H1 (cell line): ENCODE measurements around the gene LAMA4. TPM values are rescaled to one million over a fixed set of nuclear protein-coding genes. Genes with fewer than 3 reads are reported as not detected.

ENCODE experiments used
- CTCF ChIA-PET: fragments of 300-600 bp; sonication (Branson Sonifier 250); formaldehyde crosslinking; loops from one replicate; lab custom pipeline; 2021; ENCODE audit not compliant: partially characterized antibody; lab: Charles Lee
- POLR2A ChIA-PET: fragments of 300-600 bp; sonication (Branson Sonifier 250); formaldehyde crosslinking; loops from one replicate; lab custom pipeline; 2021; ENCODE audit warnings: inconsistent platforms; ENCODE audit not compliant: partially characterized antibody; lab: Charles Lee
- DNase-seq, 2 experiments: peaks; one replicate each; pipeline versions ENCODE4 v3.0.0 to v3.0.0-alpha.2; 2010 to 2022; ENCODE audit warnings: low spot score in 2 of 2, low read depth in 1 of 2, mixed read lengths in 1 of 2
- FAIRE-seq: peaks from 2 replicates; lab custom pipeline; 2011; peaks lifted over from hg19 to GRCh38; lab: Jason Lieb, UNC
- H2AFZ ChIP-seq: 2 replicates; pipeline ENCODE4 v1.8.1; 2012; ENCODE audit warnings: low read length, inconsistent platforms
- H2AK5ac ChIP-seq: 2 replicates; pipeline ENCODE4 v1.6.1; 2013; ENCODE audit warnings: low read depth, low read length
- H2BK120ac ChIP-seq: replicated peaks from 2 replicates; pipeline ENCODE3; 2013; ENCODE audit warnings: low read depth, low read length, inconsistent platforms
- H2BK12ac ChIP-seq: 2 replicates; pipeline ENCODE4 v1.6.1; 2013; ENCODE audit warnings: low read depth, low read length
- H2BK15ac ChIP-seq: 2 replicates; pipeline ENCODE4 v1.6.1; 2013; ENCODE audit warnings: low read length
- H2BK20ac ChIP-seq: 2 replicates; pipeline ENCODE4 v1.6.1; 2013; ENCODE audit warnings: low read length
- H2BK5ac ChIP-seq: 2 replicates; pipeline ENCODE4 v1.6.1; 2013; ENCODE audit warnings: low read depth, low read length
- H3K14ac ChIP-seq: 2 replicates; pipeline ENCODE4 v1.6.1; 2013; ENCODE audit warnings: inconsistent platforms; ENCODE audit not compliant: insufficient read length
- H3K18ac ChIP-seq: 2 replicates; pipeline ENCODE4 v1.6.1; 2013; ENCODE audit warnings: low read length; ENCODE audit errors: extremely low read depth
- H3K23ac ChIP-seq: 2 replicates; pipeline ENCODE4 v1.6.1; 2013; ENCODE audit warnings: inconsistent platforms; ENCODE audit not compliant: insufficient read length
- H3K23me2 ChIP-seq: 2 replicates; pipeline ENCODE4 v1.6.1; 2013; ENCODE audit warnings: low read depth, low read length
- H3K27ac ChIP-seq: 2 replicates; pipeline ENCODE4 v1.6.1; 2011; ENCODE audit warnings: low read depth, low read length, inconsistent platforms
- H3K27me3 ChIP-seq, 4 experiments: replicated peaks in 1 of 4; 1 replicate in 1 of 4; 2 replicates in 3 of 4; pipeline versions ENCODE4 v1.6.1 to v1.8.1; 2011 to 2013; ENCODE audit warnings: low read length in 3 of 4, mild to moderate bottlenecking in 3 of 4, inconsistent platforms in 2 of 4, mixed read lengths in 2 of 4, moderate library complexity in 1 of 4; ENCODE audit not compliant: control insufficient read depth in 3 of 4, insufficient read depth in 3 of 4; ENCODE audit errors: extremely low read depth in 1 of 4
- H3K36me3 ChIP-seq, 4 experiments: 2 replicates each; pipeline versions ENCODE4 v1.6.1 to v1.8.1; 2011 to 2013; ENCODE audit warnings: mild to moderate bottlenecking in 4 of 4, low read length in 3 of 4, moderate library complexity in 2 of 4, control low read depth in 1 of 4, inconsistent platforms in 1 of 4; ENCODE audit not compliant: insufficient read depth in 4 of 4, control insufficient read depth in 2 of 4
- H3K4ac ChIP-seq: replicated peaks from 2 replicates; pipeline ENCODE3; 2013; ENCODE audit warnings: low read length, low read depth, mixed read lengths, inconsistent platforms; ENCODE audit not compliant: insufficient read length
- H3K4me1 ChIP-seq, 4 experiments: replicated peaks in 1 of 4; 1 replicate in 1 of 4; 2 replicates in 3 of 4; pipeline versions ENCODE4 v1.6.1 to v1.8.1; 2011 to 2013; ENCODE audit warnings: low read length in 3 of 4, inconsistent platforms in 2 of 4, mixed read lengths in 1 of 4; ENCODE audit not compliant: insufficient read depth in 4 of 4, control insufficient read depth in 3 of 4
- H3K4me2 ChIP-seq, 2 experiments: 2 replicates each; pipeline versions ENCODE4 v1.6.1 to v1.8.1; 2011 to 2013; ENCODE audit warnings: low read depth in 2 of 2, low read length in 2 of 2, control low read depth in 1 of 2, inconsistent platforms in 1 of 2, mild to moderate bottlenecking in 1 of 2; ENCODE audit not compliant: insufficient read depth in 1 of 2
- H3K4me3 ChIP-seq, 4 experiments: fragments of 200-600, 300-600 bp in 1 of 4; sonication (generic), shearing (Covaris generic), sonication (Bioruptor Twin) in 1 of 4; 2 replicates each; pipeline versions ENCODE4 v1.5.1 to v1.8.1; 2011 to 2016; ENCODE audit warnings: low read length in 4 of 4, low read depth in 3 of 4, control low read depth in 2 of 4, inconsistent platforms in 2 of 4, mild to moderate bottlenecking in 2 of 4, mixed read lengths in 1 of 4, moderate library complexity in 1 of 4; ENCODE audit not compliant: insufficient read depth in 2 of 4; ENCODE audit errors: extremely low read depth in 1 of 4
- H3K56ac ChIP-seq: replicated peaks from 2 replicates; pipeline ENCODE3; 2013; ENCODE audit warnings: low read depth, mild to moderate bottlenecking, mixed read lengths, low read length, inconsistent platforms; ENCODE audit not compliant: insufficient read length
- H3K79me1 ChIP-seq: 2 replicates; pipeline ENCODE4 v1.6.1; 2013; ENCODE audit warnings: low read depth, low read length, control low read depth
- H3K79me2 ChIP-seq, 2 experiments: 2 replicates each; pipeline versions ENCODE4 v1.6.1 to v1.8.1; 2012 to 2013; ENCODE audit warnings: low read length in 2 of 2, mild to moderate bottlenecking in 2 of 2, inconsistent platforms in 1 of 2; ENCODE audit not compliant: insufficient read depth in 2 of 2, control insufficient read depth in 1 of 2
- H3K9ac ChIP-seq, 4 experiments: replicated peaks in 1 of 4; 1 replicate in 1 of 4; 2 replicates in 3 of 4; pipeline versions ENCODE4 v1.6.1 to v1.8.1; 2011 to 2013; ENCODE audit warnings: low read depth in 3 of 4, low read length in 3 of 4, control low read depth in 2 of 4, mild to moderate bottlenecking in 2 of 4, moderate library complexity in 2 of 4, inconsistent platforms in 1 of 4; ENCODE audit errors: extremely low read depth in 1 of 4
- H3K9me3 ChIP-seq, 2 experiments: 2 replicates each; pipeline versions ENCODE4 v1.6.1 to v1.8.1; 2012 to 2013; ENCODE audit warnings: mild to moderate bottlenecking in 2 of 2, moderate library complexity in 2 of 2, control low read depth in 1 of 2, inconsistent platforms in 1 of 2, low read depth in 1 of 2, low read length in 1 of 2, mixed read lengths in 1 of 2; ENCODE audit not compliant: insufficient read depth in 2 of 2
- H4K20me1 ChIP-seq, 2 experiments: replicated peaks in 1 of 2; 2 replicates each; pipeline versions ENCODE3 to v1.8.1; 2011 to 2013; ENCODE audit warnings: inconsistent platforms in 2 of 2, low read length in 2 of 2, mild to moderate bottlenecking in 1 of 2; ENCODE audit not compliant: insufficient read depth in 2 of 2, control insufficient read depth in 1 of 2
- H4K5ac ChIP-seq: 2 replicates; pipeline ENCODE4 v1.6.1; 2013; ENCODE audit warnings: low read length, low read depth, mixed read lengths, inconsistent platforms; ENCODE audit not compliant: insufficient read length
- H4K8ac ChIP-seq: 2 replicates; pipeline ENCODE4 v1.8.0; 2013; ENCODE audit warnings: mild to moderate bottlenecking, moderate library complexity, low read length, inconsistent platforms; ENCODE audit not compliant: insufficient read depth; ENCODE audit errors: extremely low read depth
- H4K91ac ChIP-seq: replicated peaks from 2 replicates; pipeline ENCODE3; 2013; ENCODE audit warnings: low read length, mixed read lengths, inconsistent platforms; ENCODE audit not compliant: insufficient read length
- ASH2L ChIP-seq: fragments of 200-600, 300-600 bp; sonication (generic); IDR thresholded peaks from one replicate; pipeline ENCODE4 v1.7.1; 2017; ENCODE audit warnings: low read length
- ATF3 ChIP-seq: IDR thresholded peaks from 2 replicates; pipeline ENCODE4 v1.6.1; 2011; ENCODE audit warnings: low read depth, mild to moderate bottlenecking, low read length; ENCODE audit not compliant: insufficient read depth
- CEBPB ChIP-seq: IDR thresholded peaks from 2 replicates; pipeline ENCODE4 v1.6.1; 2012; ENCODE audit warnings: low read depth, low read length
- NRF1 ChIP-seq: IDR thresholded peaks from 2 replicates; pipeline ENCODE4 v1.6.1; 2011; ENCODE audit warnings: mild to moderate bottlenecking, low read depth, low read length, improper control_type of control experiment
- WGBS, 2 experiments: shearing (Covaris generic) in 1 of 2; methylation state at CpG; one replicate each; pipeline versions ENCODE4 v1.1.6 to v1.1.7; 2013 to 2015; ENCODE audit warnings: low lambda C conversion rate in 2 of 2, mixed read lengths in 2 of 2, inconsistent platforms in 1 of 2, low coverage in 1 of 2, missing lambda C conversion rate in 1 of 2; ENCODE audit not compliant: insufficient replicate concordance in 2 of 2, insufficient coverage in 1 of 2, insufficient read length in 1 of 2; ENCODE audit errors: extremely low coverage in 1 of 2, missing lambda C conversion rate in 1 of 2; 5-methylcytosine and 5-hydroxymethylcytosine counted together
- polyA plus RNA-seq, 7 experiments: library from polyadenylated mRNA; depleted of rRNA in 3 of 7; stranded (reverse) in 5 of 7; unstranded in 2 of 7; fragments of >200 nt in 5 of 7; fragments of 200-250 nt in 2 of 7; gene quantifications; 1 replicate in 5 of 7; 2 replicates in 1 of 7; 4 replicates in 1 of 7; pipeline versions ENCODE4 v1.2.1 to v1.2.3, GENCODE V29; 2011 to 2013; ENCODE audit warnings: missing spikeins in 2 of 7, mixed read lengths in 2 of 7
- total RNA-seq: library from RNA; stranded (reverse); fragmentation: NEBNext Ultra II Directional; extraction: Animal tissue kit (Norgen Biotek cat#: 25700); gene quantifications from 2 replicates; pipeline ENCODE4 v1.2.1, GENCODE V29; 2021

LAMA4 gene
- total and polyA plus RNA-seq, 2 of the 8 experiments (the other 6 are each of a cell fraction or from before 2014, with no cell fraction given), result 0.95 to 1.5 TPM

GRCh38 chr6:112169541-112169940, 84.8 kb downstream of the LAMA4 start:
- 81% methylated on average over 1 of the region's 1 CpG; no CpG with 5 or more reads in 1 of the 2 experiments for WGBS, 2 experiments

More at GRCh38 chr6:112169541-112169940, 84.8 kb downstream of the LAMA4 start:
- H4K8ac ChIP-seq, result no peak overlapping the region
- H3K9ac ChIP-seq, result no peak overlapping the region
- H4K5ac ChIP-seq, result no peak overlapping the region
- no peak overlapping the region for H4K91ac ChIP-seq
- H3K79me2 ChIP-seq, result no peaks in the 10 kb centered on the region
- no peak overlapping the region for H2AFZ ChIP-seq
- H2AK5ac ChIP-seq, result no peak overlapping the region
- H4K20me1 ChIP-seq, result no peaks in the 10 kb centered on the region
- ChIA-PET CTCF (interaction anchor here (0.6 to 0.8 kb wide), 2 partner anchors 115 to 141 kb away, joined by 3 read pairs; no protein-coding TSS in a partner anchor), POLR2A (no interaction called here)
- H3K79me1 ChIP-seq, result no peaks in the 10 kb centered on the region; the same call in 1 of the 2 replicates
- H2BK5ac ChIP-seq, result no peak overlapping the region
- H3K14ac ChIP-seq, result no peak overlapping the region
- H2BK120ac ChIP-seq, result no peak overlapping the region
- TF ChIP-seq CEBPB, result no peak
- no peak for TF ChIP-seq NRF1
- no peak for TF ChIP-seq ATF3
- TF ChIP-seq ASH2L, result no peak
- peaks cover 0 to 2% (median 0%) of the 10 kb centered on the region in 4 experiments; a peak in 1 of 7 replicates for H3K4me1 ChIP-seq
- H3K23ac ChIP-seq, result no peak overlapping the region
- no peaks in the 10 kb centered on the region for H3K9me3 ChIP-seq
- H3K4me3 ChIP-seq, result no peak overlapping the region
- H2BK12ac ChIP-seq, result no peak overlapping the region
- H3K4ac ChIP-seq, result no peak overlapping the region
- H2BK20ac ChIP-seq, result no peak overlapping the region
- H2BK15ac ChIP-seq, result no peak overlapping the region
- no peak overlapping the region for H3K4me2 ChIP-seq
- no peaks in the 10 kb centered on the region for H3K36me3 ChIP-seq
- no peak overlapping the region for H3K56ac ChIP-seq
- no peak for FAIRE-seq
- H3K27me3 ChIP-seq, result no peaks in the 10 kb centered on the region
- no peak overlapping the region for H3K18ac ChIP-seq
- no peak for DNase-seq
- no peak overlapping the region for H3K27ac ChIP-seq
- no peaks in the 10 kb centered on the region for H3K23me2 ChIP-seq
